ENCODE results near the gene EEF1AKMT2.

EEF1AKMT2 gene

DNA sequence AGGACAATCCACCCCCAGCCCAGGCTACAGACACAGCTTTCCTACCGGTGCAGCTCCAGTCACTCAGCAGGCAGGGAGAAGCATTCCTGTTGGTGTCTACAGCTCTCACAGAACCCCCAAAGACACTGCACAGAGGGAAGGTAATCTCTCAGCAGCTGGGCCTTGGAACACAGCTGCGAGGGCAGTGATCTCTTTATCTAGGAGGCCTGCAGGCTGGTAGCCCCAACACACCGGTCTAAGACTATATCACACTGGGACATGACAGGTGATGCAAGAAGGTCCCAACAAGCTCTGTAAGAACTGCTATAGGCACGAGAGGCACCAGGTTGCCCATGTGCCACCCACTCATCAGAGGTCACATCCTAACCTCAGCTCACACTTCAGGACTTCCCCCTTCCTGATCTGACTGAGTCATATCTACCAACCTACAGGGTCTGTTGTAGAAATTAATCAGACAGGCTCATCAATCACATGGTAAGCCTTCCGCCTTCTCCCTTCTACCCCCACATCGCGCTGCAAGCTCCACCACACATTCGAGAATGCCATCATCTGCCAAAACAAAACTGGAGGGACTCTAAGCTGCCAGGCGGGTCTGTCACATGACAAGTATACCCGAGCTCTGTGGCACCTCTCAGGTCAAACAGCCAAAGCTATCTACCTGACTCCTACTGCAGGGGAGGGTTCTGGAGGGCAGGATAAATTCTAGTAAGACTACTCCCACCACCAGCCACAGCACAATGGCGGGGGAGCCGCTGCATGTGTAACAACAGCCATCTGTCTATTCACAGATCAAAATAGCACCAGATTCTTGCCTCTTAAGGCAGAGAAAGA lies 73.6 kb downstream of the EEF1AKMT2 start:
- no peak for DNase-seq

DNA sequence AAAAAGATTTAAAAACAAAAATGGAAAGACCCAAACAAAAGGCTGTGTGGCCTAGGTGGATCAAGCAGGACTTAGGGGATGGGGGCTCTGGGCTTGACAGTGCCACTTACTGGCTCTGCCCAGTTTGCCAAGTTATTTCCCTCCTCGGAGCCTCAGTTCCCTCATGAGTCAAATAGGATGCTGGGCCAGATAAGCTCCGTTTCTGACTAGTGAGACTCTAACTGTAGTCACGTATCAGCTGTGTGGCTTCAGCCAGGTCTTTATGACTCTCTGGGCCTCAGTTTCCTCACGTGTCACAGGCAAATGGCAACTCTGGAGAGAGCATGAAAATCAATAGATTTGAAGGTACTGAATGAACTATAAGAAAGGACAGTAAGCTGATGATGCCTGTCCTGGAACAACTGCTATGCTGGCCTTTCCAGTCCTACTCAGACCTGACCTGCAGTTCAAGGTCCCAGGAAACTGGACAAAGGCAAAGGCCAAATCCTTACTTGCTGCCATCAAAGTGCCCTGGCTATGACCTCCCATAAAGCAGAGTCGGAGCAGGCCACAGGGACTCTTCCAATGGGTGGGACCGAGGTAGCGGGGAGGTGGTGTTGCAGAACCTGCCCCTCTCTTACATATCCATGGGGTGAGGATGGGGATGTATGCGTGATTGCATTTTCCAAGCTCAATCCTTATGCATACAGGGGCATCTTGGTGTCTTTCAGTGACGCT lies 74.5 kb downstream of the EEF1AKMT2 start:
- DNase-seq = no peak

DNA sequence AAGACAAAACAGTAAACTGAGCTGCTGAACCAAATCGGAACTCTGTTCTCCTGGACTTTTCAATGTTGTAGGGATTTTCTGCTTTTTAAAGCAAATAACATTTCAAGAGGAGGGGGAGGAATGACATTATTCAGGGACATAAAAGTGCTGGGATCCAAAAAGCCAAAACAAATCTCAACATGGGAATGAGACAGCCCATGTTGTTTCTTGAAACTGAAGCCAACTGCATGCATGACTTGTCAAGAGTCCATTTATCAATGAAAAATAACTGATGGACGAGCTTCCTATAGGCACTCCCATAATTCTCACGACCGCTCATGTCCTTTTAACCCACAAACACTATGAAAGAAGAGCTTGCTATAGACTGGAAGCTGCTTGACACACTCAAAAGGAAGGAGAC lies 75.3 kb downstream of the EEF1AKMT2 start:
- no peak for DNase-seq

DNA sequence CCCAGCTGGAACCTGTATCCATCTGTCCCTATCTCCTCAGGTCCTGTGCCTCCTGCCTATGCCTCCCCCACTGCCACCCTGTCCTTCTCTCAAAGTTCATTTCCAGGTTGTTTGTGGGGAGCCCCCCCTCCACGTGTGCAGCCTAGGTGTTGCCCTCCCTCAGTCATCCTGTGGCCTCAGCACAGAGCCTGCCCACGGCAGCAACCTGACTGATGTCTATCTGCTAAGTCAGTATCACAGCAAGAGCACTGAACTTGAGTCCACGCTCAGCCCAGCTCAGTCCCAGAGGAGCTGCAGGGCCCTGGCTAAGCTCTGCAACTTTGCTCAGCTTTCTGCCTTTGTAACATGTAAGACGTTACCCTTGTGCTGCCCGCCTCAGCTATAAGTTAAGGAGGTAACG lies 76.2 kb downstream of the EEF1AKMT2 start:
- no peak for DNase-seq

DNA sequence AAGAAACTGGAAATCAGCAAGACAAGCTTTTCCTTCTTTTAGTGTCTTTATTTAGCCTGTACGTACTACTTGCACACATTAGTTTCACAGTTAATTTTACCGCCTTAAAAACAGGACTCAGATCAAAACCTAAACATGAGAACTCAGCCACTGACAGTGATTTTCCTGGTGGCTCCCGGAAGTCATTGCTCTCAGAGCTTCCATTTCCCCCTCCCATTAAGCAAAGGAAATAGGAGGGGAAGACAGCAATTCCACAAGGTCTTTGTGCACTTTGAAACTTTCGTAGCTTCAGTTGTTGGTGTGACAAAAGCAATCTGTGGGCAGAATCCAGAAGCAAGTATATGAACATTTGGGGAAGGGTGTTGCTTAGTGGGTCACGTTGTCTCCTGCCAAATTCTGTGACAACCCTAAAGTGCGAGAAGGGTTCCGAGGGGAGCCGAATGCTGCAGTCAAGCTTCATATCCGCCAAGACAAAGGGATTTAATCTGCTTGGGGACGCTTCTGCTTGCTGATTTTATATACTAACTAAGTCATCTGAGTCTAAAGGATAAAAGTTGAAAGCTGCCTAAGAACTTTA lies 77.9 kb downstream of the EEF1AKMT2 start:
- DNase-seq = no peak

DNA sequence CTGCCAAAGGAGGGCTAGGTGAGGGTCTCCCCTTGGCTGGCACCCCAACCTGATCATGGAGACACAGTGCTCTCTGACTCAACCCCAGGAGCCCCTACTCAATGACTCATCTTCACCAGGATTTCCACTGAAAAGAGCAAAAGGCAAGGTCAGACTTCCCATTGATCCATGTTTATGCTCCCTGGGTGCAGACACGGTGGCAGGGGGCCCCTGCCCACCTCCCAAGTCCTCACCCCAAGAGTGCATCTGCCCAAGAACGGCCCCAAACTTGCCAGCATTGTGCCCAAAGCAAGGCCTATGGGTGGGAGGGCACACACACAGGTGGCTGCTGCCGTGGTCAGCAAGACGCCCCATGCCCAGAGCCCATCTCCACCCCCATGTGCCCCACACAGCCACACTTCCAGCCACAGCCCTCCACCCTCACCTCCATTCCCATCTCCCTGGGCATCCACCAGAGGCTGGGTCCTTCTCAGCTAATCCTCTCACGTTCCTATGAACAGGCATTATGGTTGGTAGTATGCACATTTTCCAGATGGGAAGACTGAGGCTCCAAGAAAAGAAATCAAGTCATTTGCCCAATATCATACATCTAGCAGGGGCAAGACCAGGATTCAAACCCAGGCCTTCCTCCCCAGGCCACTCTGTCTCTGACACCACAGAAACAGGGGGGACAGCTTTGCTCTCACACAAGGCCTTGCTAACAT lies 78.8 kb downstream of the EEF1AKMT2 start:
- DNase-seq = no peak

DNA sequence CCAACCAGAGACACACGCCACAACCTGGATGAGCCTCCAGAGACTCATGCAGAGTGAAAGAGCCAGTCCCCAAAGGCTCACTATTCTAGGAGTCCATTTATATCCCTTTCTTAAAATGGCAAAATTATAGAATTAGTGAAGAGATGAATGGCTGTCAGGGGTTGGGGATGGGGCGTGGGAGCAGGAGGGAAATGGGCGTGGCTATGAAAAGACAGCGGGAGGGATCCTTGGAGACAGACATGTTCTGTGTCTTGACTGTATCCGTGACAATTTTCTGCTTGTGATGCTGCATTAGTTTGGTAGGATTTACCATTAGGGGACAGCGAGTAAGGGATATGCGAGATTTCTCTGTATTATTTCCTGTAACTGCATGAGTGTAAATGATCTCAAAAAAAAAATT lies 80.5 kb downstream of the EEF1AKMT2 start:
- no peak for DNase-seq

DNA sequence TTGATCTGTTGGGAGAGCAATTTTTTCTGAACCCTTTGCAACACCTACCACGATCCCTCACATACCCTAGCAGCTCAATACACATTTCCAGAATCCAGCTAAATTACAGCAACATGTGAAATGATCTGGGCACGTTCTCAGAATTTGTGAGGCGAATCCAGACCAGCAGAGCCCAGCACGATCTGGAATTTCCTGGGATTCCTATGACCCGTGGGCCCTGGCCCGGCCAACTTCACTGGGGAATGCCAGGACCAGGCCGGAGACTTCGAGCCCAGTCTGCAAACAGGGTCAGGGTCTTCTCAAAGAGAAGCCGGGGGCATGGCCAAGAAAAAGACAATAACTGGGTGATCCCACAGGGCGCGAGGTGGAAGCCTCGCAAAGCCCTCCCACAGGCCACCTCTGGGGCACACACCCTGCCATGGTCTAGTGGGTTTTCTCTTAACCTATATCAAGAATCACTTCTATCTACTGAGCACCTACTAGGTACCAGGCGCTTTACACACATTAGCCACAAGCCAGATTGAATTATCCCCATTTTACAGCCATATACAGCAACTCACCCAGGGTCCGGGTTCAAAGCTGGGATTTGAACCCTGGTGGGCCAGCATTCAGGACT lies 81.3 kb downstream of the EEF1AKMT2 start:
- no peak for DNase-seq

DNA sequence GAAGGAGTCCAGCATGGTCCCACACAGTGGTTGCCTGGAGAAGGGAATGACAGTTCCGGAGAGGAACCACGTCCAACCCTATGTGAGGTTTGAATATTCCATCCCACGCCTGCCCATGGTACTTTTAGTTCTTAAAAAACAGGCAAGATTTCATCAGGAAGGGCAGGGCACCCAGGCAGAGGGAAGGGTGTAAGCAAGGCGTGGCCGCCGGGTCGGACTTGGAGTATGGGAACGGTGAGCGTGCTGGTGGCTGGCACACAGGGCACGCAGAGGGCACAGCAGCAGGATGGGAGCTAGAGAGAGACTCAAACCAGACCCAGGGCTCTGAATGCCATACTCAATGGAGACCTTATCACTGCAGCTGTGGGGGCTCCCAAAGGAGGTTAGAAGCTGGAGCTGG lies 81.8 kb downstream of the EEF1AKMT2 start:
- no peak for DNase-seq

DNA sequence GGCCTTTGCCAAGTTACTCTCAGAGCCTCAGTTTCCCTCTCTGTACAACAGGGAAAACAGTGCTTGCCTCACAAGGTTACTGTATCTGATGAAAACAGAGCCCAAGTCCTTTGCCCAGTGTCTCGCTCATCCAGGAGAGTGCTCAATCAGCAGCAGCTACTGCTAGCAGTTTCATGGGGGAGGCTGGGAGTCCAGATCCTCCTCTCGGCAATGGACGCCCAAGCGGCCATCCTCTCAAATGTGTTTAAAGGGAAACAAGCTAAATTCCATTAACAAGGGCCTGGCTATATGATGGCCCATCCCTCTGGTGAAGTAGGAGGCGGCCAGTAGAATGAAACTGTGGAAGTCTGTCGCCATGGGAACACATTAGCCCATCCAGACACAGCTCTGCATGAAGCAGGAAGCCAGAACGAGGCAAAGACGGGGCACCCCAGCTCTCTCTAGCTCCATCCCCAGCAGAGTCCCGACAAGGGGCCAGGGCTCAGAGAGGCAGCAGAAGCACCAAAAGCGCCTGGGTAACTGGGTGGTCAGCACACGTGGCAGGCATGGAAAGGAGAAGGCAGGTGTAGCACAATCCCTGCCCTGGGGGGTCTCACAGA lies 82.7 kb downstream of the EEF1AKMT2 start:
- DNase-seq = no peak

DNA sequence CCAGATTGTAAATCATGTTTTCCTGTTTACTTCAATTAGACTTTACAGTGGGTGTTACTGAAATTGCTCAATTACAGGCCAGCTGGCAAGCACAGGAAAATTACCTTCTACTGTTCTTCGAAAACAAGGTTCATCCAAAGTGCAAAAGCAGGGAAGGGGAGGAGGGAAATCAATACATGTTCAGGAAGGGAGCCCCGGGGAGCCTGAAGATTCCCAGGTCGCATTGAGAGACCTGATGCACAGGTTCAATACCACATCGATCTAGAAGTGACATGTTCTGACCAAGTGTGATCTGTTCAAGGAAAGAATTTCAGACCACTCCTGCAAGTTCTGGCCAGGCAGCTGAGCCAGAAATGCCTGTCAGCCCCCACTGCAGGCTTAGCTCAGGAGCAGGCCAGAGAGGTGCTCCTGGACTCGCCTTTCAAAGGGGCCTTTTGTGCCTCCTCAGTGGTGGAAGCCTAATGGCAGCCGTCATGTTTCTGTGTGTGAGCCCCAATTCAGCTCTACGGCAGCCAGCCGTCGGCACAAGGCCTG lies 83.4 kb downstream of the EEF1AKMT2 start:
- DNase-seq = peak; percentile 17

Data from NCI-H2171 (cell line).